Measurements from ENCODE around the gene PPM1D.

PPM1D gene

GRCh38 chr17:60641810-60642220 is 41.8 kb downstream of the PPM1D start (continued):
- TF ChIP-seq BCL6B (tag by site-specific recombination; IDR thresholded peaks at IDR 0.05) (no peak), TRIM28 (IDR thresholded peaks at IDR 0.05; ENCODE audit: borderline replicate concordance, low read length) (no peak), ZNF174 (tag by site-specific recombination; IDR thresholded peaks at IDR 0.05) (no peak)

GRCh38 chr17:60645918-60646523 is 46.0 kb downstream of the PPM1D start:
- TF ChIP-seq ZNF624 (tag by site-specific recombination; IDR thresholded peaks at IDR 0.05) (no peak), ZNF350 (tag by site-specific recombination; IDR thresholded peaks at IDR 0.05) (no peak), PRDM6 (tag by site-specific recombination; IDR thresholded peaks at IDR 0.05) (peak; percentile 83), OSR2 (tag by site-specific recombination; IDR thresholded peaks at IDR 0.05) (0 out of 2 replicates have a peak, but pooled peaks have one; percentile 27)
- H3K4me1 ChIP-seq (ENCODE audit: control insufficient read depth, insufficient read depth, low read length) = peaks cover 12% of the 10 kb centered on the region
- no peaks in the 10 kb centered on the region for H3K9me3 ChIP-seq (ENCODE audit: control insufficient read depth, insufficient read depth, low read depth, low read length)
- ChIA-PET POLR2A (no interaction called here), CTCF (interaction anchor here (0.6 to 0.8 kb wide), 4 partner anchors 8 to 76 kb away, joined by 3 read pairs; no protein-coding TSS in a partner anchor)
- 0 out of 2 replicates have a peak overlapping the region, but pooled peaks have one; percentile 27 for H3K27ac ChIP-seq (ENCODE audit: extremely low read depth, low read depth, low read length)
- H3K36me3 ChIP-seq (ENCODE audit: control insufficient read depth in 2 of 2, insufficient read depth in 1 of 2, low read length in 2 of 2) = peaks cover 39 to 48% of the 10 kb centered on the region in 2 experiments
- no peak overlapping the region for H3K4me3 ChIP-seq (ENCODE audit: low read depth, low read length)

GRCh38 chr17:60646701-60647100 is 46.7 kb downstream of the PPM1D start:
- peaks cover 46 to 54% of the 10 kb centered on the region in 2 experiments for H3K36me3 ChIP-seq (ENCODE audit: control insufficient read depth in 2 of 2, insufficient read depth in 1 of 2, low read length in 2 of 2)
- H3K27ac ChIP-seq (ENCODE audit: extremely low read depth, low read depth, low read length) = no peak overlapping the region
- no peak overlapping the region for H3K4me3 ChIP-seq (ENCODE audit: low read depth, low read length)
- TF ChIP-seq ZBTB49 (tag by site-specific recombination; IDR thresholded peaks at IDR 0.05; ENCODE audit: low read depth) (no peak), PRDM1 (tag by site-specific recombination; IDR thresholded peaks at IDR 0.05) (0 out of 2 replicates have a peak, but pooled peaks have one; percentile 10), MEIS1 (CRISPR knock-in tag; IDR thresholded peaks at IDR 0.05; ENCODE audit: borderline replicate concordance) (no peak)
- H3K9me3 ChIP-seq (ENCODE audit: control insufficient read depth, insufficient read depth, low read depth, low read length) = no peaks in the 10 kb centered on the region
- H3K4me1 ChIP-seq (ENCODE audit: control insufficient read depth, insufficient read depth, low read length) = peaks cover 9% of the 10 kb centered on the region
- POLR2A ChIA-PET = no interaction called here
- CTCF ChIA-PET = interaction anchor here (0.6 to 0.7 kb wide), 3 partner anchors 11 to 77 kb away, joined by 3 read pairs; no protein-coding TSS in a partner anchor

GRCh38 chr17:60647705-60648104 is 47.7 kb downstream of the PPM1D start:
- ChIA-PET CTCF (interaction anchor here (0.6 to 1.3 kb wide), 3 partner anchors 9 to 78 kb away, joined by 4 to 11 read pairs (median 5); no protein-coding TSS in a partner anchor), POLR2A (no interaction called here)

More at GRCh38 chr17:60647705-60648104, 47.7 kb downstream of the PPM1D start:
- H3K4me1 ChIP-seq (ENCODE audit: control insufficient read depth, insufficient read depth, low read length) = peaks cover 5% of the 10 kb centered on the region; the same call in 1 of the 2 replicates
- H3K36me3 ChIP-seq (ENCODE audit: control insufficient read depth in 2 of 2, insufficient read depth in 1 of 2, low read length in 2 of 2) = peaks cover 51 to 60% of the 10 kb centered on the region in 2 experiments
- TF ChIP-seq ATF2 (tag by site-specific recombination; IDR thresholded peaks at IDR 0.05; ENCODE audit: low read depth) (no peak), ZNF677 (tag by site-specific recombination; IDR thresholded peaks at IDR 0.05) (no peak), ZBTB21 (tag by site-specific recombination; IDR thresholded peaks at IDR 0.05) (no peak), ZNF350 (tag by site-specific recombination; IDR thresholded peaks at IDR 0.05) (no peak), ZNF514 (tag by site-specific recombination; IDR thresholded peaks at IDR 0.05) (no peak), ZNF10 (tag by site-specific recombination; IDR thresholded peaks at IDR 0.05) (no peak)
- no peak overlapping the region for H3K4me3 ChIP-seq (ENCODE audit: low read depth, low read length)
- no peak overlapping the region for H3K27ac ChIP-seq (ENCODE audit: extremely low read depth, low read depth, low read length)
- H3K9me3 ChIP-seq (ENCODE audit: control insufficient read depth, insufficient read depth, low read depth, low read length) = no peaks in the 10 kb centered on the region

All from HEK293 (cell line).